HepG2 (cell line): ENCODE results near the gene MINDY1. TPM values are rescaled to one million over a fixed set of nuclear protein-coding genes. Genes with fewer than 3 reads are reported as not detected.

Experiments used
- ARNT ChIP-seq: fragments of 450-650 bp; IDR thresholded peaks from 2 replicates; pipeline ENCODE4 v1.6.1; 2017
- GTF2F1 ChIP-seq: fragments of 150-350 bp; IDR thresholded peaks from 2 replicates; pipeline ENCODE4 v1.6.1; 2014; ENCODE audit warnings: low read length
- MTA1 ChIP-seq: sonication (generic); formaldehyde crosslinking; IDR thresholded peaks from 2 replicates; pipeline ENCODE4 v1.4.0; 2020; ENCODE audit warnings: missing genetic modification reagents, mild to moderate bottlenecking, borderline replicate concordance
- NFIB ChIP-seq: sonication (generic); formaldehyde crosslinking; IDR thresholded peaks from 2 replicates; pipeline ENCODE4 v1.9.0; 2021; ENCODE audit warnings: missing genetic modification reagents, mild to moderate bottlenecking, borderline replicate concordance
- REST ChIP-seq, 2 experiments: IDR thresholded peaks; 2 replicates each; pipeline ENCODE4 v1.6.1; 2011 to 2012; ENCODE audit warnings: low read length in 2 of 2, borderline replicate concordance in 1 of 2, low read depth in 1 of 2, mild to moderate bottlenecking in 1 of 2, moderate library complexity in 1 of 2
- TOPORS ChIP-seq: sonication (generic); formaldehyde crosslinking; IDR thresholded peaks from 2 replicates; pipeline ENCODE4 v1.8.0; 2023; ENCODE audit warnings: mild to moderate bottlenecking, missing genetic modification reagents
- ZNF367 ChIP-seq: sonication (generic); formaldehyde crosslinking; IDR thresholded peaks from 2 replicates; pipeline ENCODE4 v1.4.0; 2020; ENCODE audit warnings: missing genetic modification reagents, borderline replicate concordance
- ZNF407 ChIP-seq: sonication (generic); formaldehyde crosslinking; IDR thresholded peaks from one replicate; pipeline ENCODE4 v1.5.1; 2020; ENCODE audit warnings: mild to moderate bottlenecking, missing genetic modification reagents; ENCODE audit errors: not compliant biosample characterization
- ZNF446 ChIP-seq: sonication (generic); formaldehyde crosslinking; IDR thresholded peaks from 2 replicates; pipeline ENCODE4 v1.5.0; 2020; ENCODE audit warnings: mild to moderate bottlenecking, missing genetic modification reagents
- ZNF609 ChIP-seq: sonication (generic); formaldehyde crosslinking; IDR thresholded peaks from 2 replicates; pipeline ENCODE4 v1.4.0; 2020; ENCODE audit warnings: mild to moderate bottlenecking, missing genetic modification reagents, borderline replicate concordance
- ZSCAN31 ChIP-seq: sonication (generic); formaldehyde crosslinking; IDR thresholded peaks from 2 replicates; pipeline ENCODE4 v1.5.0; 2020; ENCODE audit warnings: low read depth, mild to moderate bottlenecking, missing genetic modification reagents
- polyA plus RNA-seq, 8 experiments: library from polyadenylated mRNA; depleted of rRNA in 3 of 8; stranded (reverse) in 7 of 8; unstranded in 1 of 8; fragments of >200 nt; fragmentation: Illumina TruSeq in 4 of 8; extraction: Trizol in 4 of 8; gene quantifications; 2 replicates each; pipeline versions ENCODE4 v1.2.1 to v1.2.3, GENCODE V29; 2011 to 2016; ENCODE audit warnings: low read depth in 4 of 8, missing spikeins in 1 of 8, mixed read lengths in 1 of 8; ENCODE audit not compliant: insufficient read depth in 1 of 8
- total RNA-seq, 5 experiments: library from RNA; depleted of rRNA; stranded (reverse); fragments of >200 nt; fragmentation: Illumina TruSeq; extraction: Trizol; gene quantifications; 2 replicates each; pipeline ENCODE4 v1.2.3, GENCODE V29; 2016; ENCODE audit warnings: low read depth in 1 of 5

The MINDY1 gene
- total and polyA plus RNA-seq, 2 of the 13 experiments (the other 11 are each of a cell fraction or from before 2014, with no cell fraction given): 11.1 to 15.0 TPM

- TF ChIP-seq ARNT: no peak
- TF ChIP-seq GTF2F1: no peak
- TF ChIP-seq ZNF446: no peak
- TF ChIP-seq ZNF609 (CRISPR knock-in tag): peak; percentile 93
- no peak for TF ChIP-seq ZNF407 (CRISPR knock-in tag)
- 0 out of 2 replicates have a peak, but pooled peaks have one; percentile 44 for TF ChIP-seq TOPORS (CRISPR knock-in tag)
- TF ChIP-seq ZNF367: no peak
- TF ChIP-seq ZSCAN31 (CRISPR knock-in tag): peak; percentile 86
- no peak for TF ChIP-seq NFIB (CRISPR knock-in tag)
- peak in 1 of 2 experiments; percentile 57; a peak in 1 of 4 replicates for TF ChIP-seq REST (IDR thresholded peaks at IDR 0.05; ENCODE audit: borderline replicate concordance in 1 of 2, low read depth in 1 of 2, low read length in 2 of 2)
- TF ChIP-seq MTA1 (CRISPR knock-in tag): peak; percentile 62; the same call in 1 of the 2 replicates
Observed at GRCh38 chr1:150970808-150971582, 35.7 kb downstream of the MINDY1 start (continued).
